Calu3 (cell line): ENCODE data around the gene TLK1. TPM values are rescaled to one million over a fixed set of nuclear protein-coding genes. Genes with fewer than 3 reads are reported as not detected.

Experiments used
- BruUV-seq: library from RNA; stranded (reverse); fragments of 400-500 nt; replicated peaks from 2 replicates; lab custom pipeline; 2021; lab: Mats Ljungman, UMichigan
- CTCF ChIA-PET: fragments of 300-600 bp; sonication (Branson Sonifier 250); formaldehyde crosslinking; loops from one replicate; lab custom pipeline; 2022; ENCODE audit warnings: antibody characterized with exemption; lab: Charles Lee
- DNase-seq: peaks from one replicate; pipeline ENCODE4 v3.0.0; 2022
- H3K27ac Mint-ChIP-seq: one replicate; pipeline ENCODE4 v1.8.0; 2022; ENCODE audit warnings: mixed read lengths; ENCODE audit not compliant: unreplicated experiment
- H3K27me3 Mint-ChIP-seq: one replicate; pipeline ENCODE4 v1.8.0; 2022; ENCODE audit warnings: mixed read lengths; ENCODE audit not compliant: unreplicated experiment
- H3K36me3 Mint-ChIP-seq: one replicate; pipeline ENCODE4 v1.8.0; 2022; ENCODE audit warnings: mild to moderate bottlenecking, moderate library complexity, mixed read lengths; ENCODE audit not compliant: insufficient read depth, unreplicated experiment
- H3K4me1 Mint-ChIP-seq: one replicate; pipeline ENCODE4 v1.8.0; 2022; ENCODE audit warnings: mild to moderate bottlenecking, low read depth, mixed read lengths; ENCODE audit not compliant: unreplicated experiment
- H3K4me3 Mint-ChIP-seq: one replicate; pipeline ENCODE4 v1.8.0; 2022; ENCODE audit warnings: mild to moderate bottlenecking, low read depth, moderate library complexity, mixed read lengths; ENCODE audit not compliant: unreplicated experiment
- H3K9me3 Mint-ChIP-seq: one replicate; pipeline ENCODE4 v1.8.0; 2022; ENCODE audit warnings: low read depth, mixed read lengths; ENCODE audit not compliant: unreplicated experiment
- intact Hi-C: fragments of 100-400 bp; cut with micrococcal nuclease; formaldehyde crosslinking; loops from one replicate; pipeline ENCODE4 v1.10.0; 2022; ENCODE audit not compliant: unreplicated experiment
- total RNA-seq: library from RNA; stranded (reverse); gene quantifications from 2 replicates; pipeline ENCODE4 v1.2.3, GENCODE V29; 2022
- TF ChIP-seq, protein P1 (sequence below): fragments of 200-600 bp; IDR thresholded peaks from one replicate; pipeline ENCODE4 v1.8.0; 2022; ENCODE audit warnings: antibody characterized with exemption; ENCODE audit not compliant: unreplicated experiment

TLK1 gene
- total RNA-seq, 1 experiment from 2014 or later: 64.7 TPM

DNA sequence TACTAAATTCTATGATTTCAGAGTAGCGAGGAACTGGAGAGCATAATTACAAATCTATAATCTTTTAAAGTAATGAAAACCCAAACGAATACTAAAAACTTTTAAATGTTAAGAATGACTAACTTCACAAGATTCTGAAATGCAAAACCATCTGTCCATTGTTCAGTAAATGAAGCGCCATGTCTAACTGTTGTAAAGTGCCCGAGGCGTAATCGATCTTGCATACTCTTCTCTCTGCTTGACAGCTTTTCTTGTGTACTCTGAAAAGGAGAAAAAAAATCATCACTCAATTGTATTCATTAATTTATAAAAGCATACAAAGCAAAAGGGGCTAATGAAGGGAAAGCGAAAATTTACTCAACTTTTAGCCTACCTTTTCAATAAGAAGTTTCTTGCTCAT lies 111.0 kb downstream of the TLK1 start:
- TF ChIP-seq, protein P1, sequence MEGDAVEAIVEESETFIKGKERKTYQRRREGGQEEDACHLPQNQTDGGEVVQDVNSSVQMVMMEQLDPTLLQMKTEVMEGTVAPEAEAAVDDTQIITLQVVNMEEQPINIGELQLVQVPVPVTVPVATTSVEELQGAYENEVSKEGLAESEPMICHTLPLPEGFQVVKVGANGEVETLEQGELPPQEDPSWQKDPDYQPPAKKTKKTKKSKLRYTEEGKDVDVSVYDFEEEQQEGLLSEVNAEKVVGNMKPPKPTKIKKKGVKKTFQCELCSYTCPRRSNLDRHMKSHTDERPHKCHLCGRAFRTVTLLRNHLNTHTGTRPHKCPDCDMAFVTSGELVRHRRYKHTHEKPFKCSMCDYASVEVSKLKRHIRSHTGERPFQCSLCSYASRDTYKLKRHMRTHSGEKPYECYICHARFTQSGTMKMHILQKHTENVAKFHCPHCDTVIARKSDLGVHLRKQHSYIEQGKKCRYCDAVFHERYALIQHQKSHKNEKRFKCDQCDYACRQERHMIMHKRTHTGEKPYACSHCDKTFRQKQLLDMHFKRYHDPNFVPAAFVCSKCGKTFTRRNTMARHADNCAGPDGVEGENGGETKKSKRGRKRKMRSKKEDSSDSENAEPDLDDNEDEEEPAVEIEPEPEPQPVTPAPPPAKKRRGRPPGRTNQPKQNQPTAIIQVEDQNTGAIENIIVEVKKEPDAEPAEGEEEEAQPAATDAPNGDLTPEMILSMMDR: no peak
- Mint-ChIP-seq H3K36me3 (peaks cover 13% of the 10 kb centered on the region), H3K27me3 (no peaks in the 10 kb centered on the region), H3K4me3 (no peak overlapping the region), H3K27ac (no peak overlapping the region), H3K9me3 (no peaks in the 10 kb centered on the region), H3K4me1 (no peaks in the 10 kb centered on the region)
- no TSS peak for BruUV-seq
- DNase-seq: no peak
- intact Hi-C loops: no loop called here
- CTCF ChIA-PET: no interaction called here

DNA sequence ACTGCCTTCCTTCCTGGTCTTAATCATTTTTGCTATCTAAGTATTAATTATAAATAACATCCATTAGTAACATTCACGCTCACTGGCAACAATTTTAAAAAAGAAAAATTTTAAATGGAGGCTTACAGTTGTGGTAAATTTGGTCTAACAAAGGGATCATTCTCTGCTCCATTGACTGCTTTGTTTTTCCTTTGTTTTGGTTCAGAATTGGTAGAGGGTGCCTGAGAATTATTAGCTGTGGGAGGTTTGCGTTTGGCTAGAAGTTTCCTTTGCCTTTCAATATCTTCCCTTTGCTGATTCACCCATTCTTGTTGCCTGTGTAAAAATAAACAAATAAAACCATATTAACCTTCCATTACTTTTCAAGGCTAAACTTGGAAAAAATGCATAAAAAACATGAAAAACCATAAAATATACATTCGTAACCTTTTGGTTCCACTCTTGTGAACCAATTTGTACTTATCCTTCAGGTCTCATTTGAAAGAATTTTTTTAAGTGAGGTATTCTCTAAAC lies 114.6 kb downstream of the TLK1 start:
- BruUV-seq: no TSS peak
- Mint-ChIP-seq H3K36me3 (peaks cover 24% of the 10 kb centered on the region), H3K9me3 (no peaks in the 10 kb centered on the region), H3K4me3 (no peak overlapping the region), H3K27ac (no peak overlapping the region), H3K4me1 (no peaks in the 10 kb centered on the region), H3K27me3 (no peaks in the 10 kb centered on the region)
- intact Hi-C loops: no loop called here
- no peak for DNase-seq
- TF ChIP-seq, protein P1: no peak
- CTCF ChIA-PET: no interaction called here

DNA sequence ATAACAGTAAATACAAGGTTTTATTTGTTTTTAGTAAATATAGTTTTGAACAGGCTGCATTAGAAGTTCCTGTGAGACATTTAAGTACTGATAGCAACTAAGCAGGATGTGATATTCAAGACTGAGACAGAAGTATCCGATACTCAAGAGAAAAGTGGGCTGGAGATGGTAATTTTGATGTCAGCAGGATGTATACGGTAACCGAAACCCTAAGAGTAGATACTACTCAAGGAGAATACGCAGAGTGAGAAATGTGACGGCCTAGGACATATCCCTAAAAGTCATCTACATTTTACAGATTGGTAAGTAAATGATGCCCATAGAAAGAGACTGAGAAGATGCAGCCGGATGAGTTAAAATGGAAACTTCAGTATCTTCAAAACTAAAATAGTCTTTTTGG lies 116.3 kb downstream of the TLK1 start:
- H3K27me3 Mint-ChIP-seq: no peaks in the 10 kb centered on the region
- H3K9me3 Mint-ChIP-seq: no peaks in the 10 kb centered on the region
- H3K27ac Mint-ChIP-seq: no peak overlapping the region
- intact Hi-C loops: no loop called here
- no peak for DNase-seq
- no peak overlapping the region for H3K4me3 Mint-ChIP-seq
- CTCF ChIA-PET: no interaction called here
- no peaks in the 10 kb centered on the region for H3K4me1 Mint-ChIP-seq
- H3K36me3 Mint-ChIP-seq: peaks cover 29% of the 10 kb centered on the region
- BruUV-seq: no TSS peak
- TF ChIP-seq, protein P1: no peak

DNA sequence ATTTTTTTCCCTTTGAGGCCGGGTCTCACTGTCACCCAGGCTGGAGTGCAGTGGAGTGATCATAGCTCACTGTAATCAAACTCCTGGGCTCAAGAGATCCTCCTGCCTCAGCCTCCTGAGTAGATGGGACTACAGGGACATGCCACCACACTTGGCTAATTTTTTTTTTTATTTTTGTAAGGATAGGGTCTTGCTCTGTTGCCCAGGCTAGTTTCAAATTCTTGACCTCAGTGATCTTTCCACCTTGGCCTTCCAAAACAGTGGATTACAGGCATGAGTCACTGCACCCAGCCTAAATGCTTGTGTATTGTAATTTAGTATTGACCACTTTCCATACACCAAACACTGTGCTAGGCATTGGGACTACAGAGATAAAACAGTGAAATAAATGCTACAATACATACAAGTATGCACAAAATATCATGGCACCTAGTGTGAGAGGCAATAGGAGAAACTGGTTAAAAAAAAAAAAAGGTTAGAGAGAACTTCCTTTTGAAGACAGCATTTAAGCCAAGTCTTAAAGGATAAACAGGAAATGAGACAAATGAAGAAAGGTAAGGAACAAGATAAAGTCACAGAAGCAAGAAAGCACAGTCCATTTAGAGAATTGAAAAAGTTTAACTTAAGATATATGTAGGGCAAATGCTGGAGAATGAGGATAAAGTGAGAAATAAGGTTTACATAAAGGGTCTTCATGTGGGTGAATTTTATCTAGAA lies 118.3 kb downstream of the TLK1 start:
- intact Hi-C loops: no loop called here
- no peak overlapping the region for H3K27ac Mint-ChIP-seq
- CTCF ChIA-PET: no interaction called here

More for the DNA sequence above, 118.3 kb downstream of the TLK1 start:
- no TSS peak for BruUV-seq
- Mint-ChIP-seq H3K36me3 (peaks cover 32% of the 10 kb centered on the region), H3K27me3 (no peaks in the 10 kb centered on the region), H3K9me3 (no peaks in the 10 kb centered on the region), H3K4me3 (no peak overlapping the region), H3K4me1 (no peaks in the 10 kb centered on the region)
- DNase-seq: no peak
- TF ChIP-seq, protein P1: no peak
